ENCODE data around the gene PCCA. TPM values are rescaled to one million over a fixed set of nuclear protein-coding genes. Genes with fewer than 3 reads are reported as not detected.

PCCA gene
- total and polyA plus RNA-seq, 2 of the 13 experiments (the other 11 are each of a cell fraction or from before 2014, with no cell fraction given) = 15.0 to 32.2 TPM

DNA sequence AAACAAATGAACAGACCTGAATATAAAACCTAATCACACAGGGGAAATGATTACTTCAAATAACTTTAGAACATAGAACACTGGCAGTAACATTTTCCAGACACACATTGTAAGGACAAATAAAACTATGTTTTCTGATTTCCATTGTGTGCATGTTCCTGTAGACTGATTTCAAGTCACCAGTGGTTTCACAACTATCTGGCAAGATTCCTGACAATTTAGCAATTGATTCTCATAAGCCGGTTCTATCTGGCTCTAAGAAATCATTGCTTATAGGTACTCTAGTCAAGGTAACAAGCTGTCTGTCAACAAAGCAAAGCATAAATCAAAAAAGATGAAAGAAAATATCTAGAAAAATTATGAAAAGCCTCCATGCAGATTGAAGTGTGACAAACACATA lies 19.6 kb upstream of the PCCA start:
- no peak overlapping the region for H3K27ac ChIP-seq (ENCODE audit: extremely low read length, insufficient read depth, low read length)
- no peaks in the 10 kb centered on the region for H4K20me1 ChIP-seq (ENCODE audit: insufficient read depth, low read length)
- DNase-seq (ENCODE audit: low spot score) = no peak
- FAIRE-seq = no peak
- CTCF ChIA-PET (ENCODE audit: low intra/inter-chr PET ratio, low total read pairs) = no interaction called here
- no peak overlapping the region for H3K4me3 ChIP-seq (replicated peaks in 1 of 3; ENCODE audit: insufficient read depth in 1 of 3, low read depth in 2 of 3, low read length in 3 of 3)
- no peaks in the 10 kb centered on the region for H3K27me3 ChIP-seq (ENCODE audit: control insufficient read depth in 1 of 2, insufficient read depth in 2 of 2, low read length in 2 of 2)
- BruUV-seq (replicated peaks) = no TSS peak
- no peaks in the 10 kb centered on the region for H3K79me2 ChIP-seq (ENCODE audit: insufficient read depth, low read length)
- in situ Hi-C loops (cut with HindIII; ENCODE audit: extremely low pct_ligation_motif_present, low pct_unique_long_range_greater_than_20kb) (no loop called here), intact Hi-C loops (cut with micrococcal nuclease; ENCODE audit: unreplicated experiment) (no loop called here)
- no peak overlapping the region for H3K9ac ChIP-seq (ENCODE audit: insufficient read depth, low read depth, low read length)
- H3K4me2 ChIP-seq (ENCODE audit: low read depth, low read length) = no peak overlapping the region
- H3K36me3 ChIP-seq (replicated peaks in 1 of 2; ENCODE audit: control insufficient read depth in 1 of 2, insufficient read depth in 2 of 2, low read length in 2 of 2) = no peaks in the 10 kb centered on the region
- 8% methylated on average over 1 of the region's 1 CpG for WGBS (ENCODE audit: low lambda C conversion rate)
- TF ChIP-seq RBM39 (IDR thresholded peaks at IDR 0.05; ENCODE audit: low read depth, low read length, poor library complexity, severe bottlenecking) = no peak
- TF ChIP-seq FOXK1 (CRISPR knock-in tag; IDR thresholded peaks at IDR 0.05; ENCODE audit: borderline replicate concordance, low read depth) = no peak
- no peak for TF ChIP-seq TGIF2 (CRISPR knock-in tag; IDR thresholded peaks at IDR 0.05)
- TF ChIP-seq ZFP41 (CRISPR knock-in tag; IDR thresholded peaks at IDR 0.05; ENCODE audit: borderline replicate concordance) = no peak
- TF ChIP-seq, protein P1, sequence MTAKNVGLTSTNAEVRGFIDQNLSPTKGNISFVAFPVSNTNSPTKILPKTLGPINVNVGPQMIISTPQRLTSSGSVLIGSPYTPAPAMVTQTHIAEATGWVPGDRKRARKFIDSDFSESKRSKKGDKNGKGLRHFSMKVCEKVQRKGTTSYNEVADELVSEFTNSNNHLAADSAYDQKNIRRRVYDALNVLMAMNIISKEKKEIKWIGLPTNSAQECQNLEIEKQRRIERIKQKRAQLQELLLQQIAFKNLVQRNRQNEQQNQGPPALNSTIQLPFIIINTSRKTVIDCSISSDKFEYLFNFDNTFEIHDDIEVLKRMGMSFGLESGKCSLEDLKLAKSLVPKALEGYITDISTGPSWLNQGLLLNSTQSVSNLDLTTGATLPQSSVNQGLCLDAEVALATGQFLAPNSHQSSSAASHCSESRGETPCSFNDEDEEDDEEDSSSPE (CRISPR knock-in tag; IDR thresholded peaks at IDR 0.05) = no peak
- no peak for TF ChIP-seq RXRA (CRISPR knock-in tag; IDR thresholded peaks at IDR 0.05)
- no peaks in the 10 kb centered on the region for H3K4me1 ChIP-seq (ENCODE audit: insufficient read depth, low read length)
- POLR2A ChIA-PET = no interaction called here
- H3K9me3 ChIP-seq (ENCODE audit: low read length) = no peaks in the 10 kb centered on the region
- no peak for ATAC-seq
- no peak overlapping the region for H2AFZ ChIP-seq (ENCODE audit: low read length)

DNA sequence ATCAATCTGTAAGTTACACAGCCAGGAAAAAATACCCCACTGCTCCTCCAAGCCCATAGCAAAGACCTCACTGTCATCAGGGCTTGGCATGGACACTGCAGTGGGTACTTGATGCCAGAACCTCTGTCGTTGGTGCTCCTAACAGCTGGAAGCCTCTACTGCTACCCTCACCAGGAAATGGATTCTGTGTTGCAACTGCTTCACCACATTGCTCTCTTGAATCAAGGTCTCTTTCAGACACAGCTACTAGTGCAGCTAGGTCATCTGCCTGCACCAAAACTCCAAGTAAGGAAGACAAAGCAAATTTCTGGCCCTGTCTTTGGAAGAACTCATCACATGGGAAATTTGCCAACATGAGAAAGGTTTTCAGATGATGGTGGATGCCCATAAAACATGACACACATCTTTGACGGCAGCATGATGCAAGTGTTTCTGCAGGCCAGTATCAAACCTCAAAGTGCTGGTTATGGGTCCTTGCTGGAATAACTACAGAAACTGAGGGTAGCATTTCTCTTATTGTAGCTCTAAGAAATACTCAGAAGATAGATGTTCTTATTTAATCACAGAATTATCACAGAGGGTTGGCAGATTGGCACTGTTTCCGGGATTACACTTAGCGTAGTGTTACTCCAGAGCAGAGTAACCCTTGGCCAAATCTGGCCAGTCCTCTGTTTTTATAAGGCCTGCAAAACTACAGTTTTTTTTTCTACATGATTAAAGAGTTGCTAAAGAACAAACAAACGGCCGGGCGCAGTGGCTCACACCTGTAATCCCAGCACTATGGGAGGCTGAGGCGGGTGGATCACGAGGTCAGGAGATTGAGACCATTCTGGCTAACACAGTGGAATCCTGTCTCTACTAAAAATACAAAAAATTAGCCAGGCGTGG lies 12.9 kb upstream of the PCCA start:
- H3K4me1 ChIP-seq (ENCODE audit: insufficient read depth, low read length) = peaks cover 20% of the 10 kb centered on the region
- ChIA-PET POLR2A (no interaction called here), CTCF (ENCODE audit: low intra/inter-chr PET ratio, low total read pairs) (no interaction called here)
- no peak for FAIRE-seq
- intact Hi-C loops (cut with micrococcal nuclease; ENCODE audit: unreplicated experiment) (no loop called here), in situ Hi-C loops (cut with HindIII; ENCODE audit: extremely low pct_ligation_motif_present, low pct_unique_long_range_greater_than_20kb) (no loop called here)
- DNase-seq (ENCODE audit: low spot score) = peak; percentile 12
- H3K27me3 ChIP-seq (ENCODE audit: control insufficient read depth in 1 of 2, insufficient read depth in 2 of 2, low read length in 2 of 2) = no peaks in the 10 kb centered on the region
- no peak overlapping the region for H3K9ac ChIP-seq (ENCODE audit: insufficient read depth, low read depth, low read length)
- WGBS (ENCODE audit: low lambda C conversion rate) = 11% methylated on average over 10 of the region's 10 CpGs
- peak overlapping the region; percentile 73 for H3K4me2 ChIP-seq (ENCODE audit: low read depth, low read length)
- BruUV-seq (replicated peaks) = no TSS peak
- no peaks in the 10 kb centered on the region for H4K20me1 ChIP-seq (ENCODE audit: insufficient read depth, low read length)
- H3K27ac ChIP-seq (ENCODE audit: extremely low read length, insufficient read depth, low read length) = no peak overlapping the region
- no peaks in the 10 kb centered on the region for H3K9me3 ChIP-seq (ENCODE audit: low read length)
- ATAC-seq = peak; percentile 80
- H3K36me3 ChIP-seq (replicated peaks in 1 of 2; ENCODE audit: control insufficient read depth in 1 of 2, insufficient read depth in 2 of 2, low read length in 2 of 2) = no peaks in the 10 kb centered on the region
- no peaks in the 10 kb centered on the region for H3K79me2 ChIP-seq (ENCODE audit: insufficient read depth, low read length)
- peak overlapping the region; percentile 46 for H2AFZ ChIP-seq (ENCODE audit: low read length)
- H3K4me3 ChIP-seq (replicated peaks in 1 of 3; ENCODE audit: insufficient read depth in 1 of 3, low read depth in 2 of 3, low read length in 3 of 3) = peak overlapping the region in 1 of 3 experiments; percentile 6; a peak in 1 of 6 replicates
- TF ChIP-seq, protein P2, sequence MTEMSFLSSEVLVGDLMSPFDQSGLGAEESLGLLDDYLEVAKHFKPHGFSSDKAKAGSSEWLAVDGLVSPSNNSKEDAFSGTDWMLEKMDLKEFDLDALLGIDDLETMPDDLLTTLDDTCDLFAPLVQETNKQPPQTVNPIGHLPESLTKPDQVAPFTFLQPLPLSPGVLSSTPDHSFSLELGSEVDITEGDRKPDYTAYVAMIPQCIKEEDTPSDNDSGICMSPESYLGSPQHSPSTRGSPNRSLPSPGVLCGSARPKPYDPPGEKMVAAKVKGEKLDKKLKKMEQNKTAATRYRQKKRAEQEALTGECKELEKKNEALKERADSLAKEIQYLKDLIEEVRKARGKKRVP (CRISPR knock-in tag; IDR thresholded peaks at IDR 0.05) = 0 out of 4 replicates have a peak, but pooled peaks of 1 of the 2 experiments have one; percentile 31
- TF ChIP-seq ZNF547 (CRISPR knock-in tag; IDR thresholded peaks at IDR 0.05) (no peak), ZNF317 (CRISPR knock-in tag; IDR thresholded peaks at IDR 0.05) (peak; percentile 38; the same call in 1 of the 2 replicates), ZNF292 (CRISPR knock-in tag; IDR thresholded peaks at IDR 0.05; ENCODE audit: borderline replicate concordance, low read depth) (peak; percentile 28)
- TF ChIP-seq, protein P3, sequence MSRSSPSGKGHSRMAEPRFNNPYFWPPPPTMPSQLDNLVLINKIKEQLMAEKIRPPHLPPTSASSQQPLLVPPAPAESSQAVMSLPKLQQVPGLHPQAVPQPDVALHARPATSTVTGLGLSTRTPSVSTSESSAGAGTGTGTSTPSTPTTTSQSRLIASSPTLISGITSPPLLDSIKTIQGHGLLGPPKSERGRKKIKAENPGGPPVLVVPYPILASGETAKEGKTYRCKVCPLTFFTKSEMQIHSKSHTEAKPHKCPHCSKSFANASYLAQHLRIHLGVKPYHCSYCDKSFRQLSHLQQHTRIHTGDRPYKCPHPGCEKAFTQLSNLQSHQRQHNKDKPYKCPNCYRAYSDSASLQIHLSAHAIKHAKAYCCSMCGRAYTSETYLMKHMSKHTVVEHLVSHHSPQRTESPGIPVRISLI (CRISPR knock-in tag; IDR thresholded peaks at IDR 0.05; ENCODE audit: borderline replicate concordance) = peak; percentile 54; the same call in 1 of the 2 replicates
- TF ChIP-seq, protein P4, sequence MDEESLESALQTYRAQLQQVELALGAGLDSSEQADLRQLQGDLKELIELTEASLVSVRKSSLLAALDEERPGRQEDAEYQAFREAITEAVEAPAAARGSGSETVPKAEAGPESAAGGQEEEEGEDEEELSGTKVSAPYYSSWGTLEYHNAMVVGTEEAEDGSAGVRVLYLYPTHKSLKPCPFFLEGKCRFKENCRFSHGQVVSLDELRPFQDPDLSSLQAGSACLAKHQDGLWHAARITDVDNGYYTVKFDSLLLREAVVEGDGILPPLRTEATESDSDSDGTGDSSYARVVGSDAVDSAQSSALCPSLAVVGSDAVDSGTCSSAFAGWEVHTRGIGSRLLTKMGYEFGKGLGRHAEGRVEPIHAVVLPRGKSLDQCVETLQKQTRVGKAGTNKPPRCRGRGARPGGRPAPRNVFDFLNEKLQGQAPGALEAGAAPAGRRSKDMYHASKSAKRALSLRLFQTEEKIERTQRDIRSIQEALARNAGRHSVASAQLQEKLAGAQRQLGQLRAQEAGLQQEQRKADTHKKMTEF (CRISPR knock-in tag; IDR thresholded peaks at IDR 0.05) = peak; percentile 40; the same call in 1 of the 2 replicates
